NCI-H1436 treated with DMSO at 0.1 percent for 48 hours (cell line): ENCODE data around the gene PDX1.

Experiments used
- DNase-seq: peaks from one replicate; lab custom pipeline; 2025; lab: John Stamatoyannopoulos, UW

The PDX1 gene

GRCh38 chr13:27970382-27971235, 50.8 kb downstream of the PDX1 start:
- no peak for DNase-seq

GRCh38 chr13:27971236-27971645, 51.4 kb downstream of the PDX1 start:
- DNase-seq, result no peak

GRCh38 chr13:27971776-27972477, 52.1 kb downstream of the PDX1 start:
- DNase-seq, result no peak

- DNase-seq, result no peak
Observed at GRCh38 chr13:27972478-27972820, 52.6 kb downstream of the PDX1 start.

GRCh38 chr13:27973291-27973690, 53.5 kb downstream of the PDX1 start:
- DNase-seq, result no peak

- no peak for DNase-seq
Observed at GRCh38 chr13:27973961-27974662, 54.3 kb downstream of the PDX1 start.
